ENCODE data around the gene RNF7.

The RNF7 gene

GRCh38 chr3:141709126-141709770, 28.9 kb upstream of the RNF7 start:
- H3K27ac ChIP-seq: no peak overlapping the region
- TF ChIP-seq CTCF (conservative IDR thresholded peaks at IDR 0.05): no peak

GRCh38 chr3:141710121-141710520, 28.0 kb upstream of the RNF7 start:
- TF ChIP-seq CTCF (conservative IDR thresholded peaks at IDR 0.05): no peak
- H3K27ac ChIP-seq: no peak overlapping the region

- no peak overlapping the region for H3K27ac ChIP-seq
- TF ChIP-seq CTCF (conservative IDR thresholded peaks at IDR 0.05): no peak
Measured at GRCh38 chr3:141710888-141711616, 27.0 kb upstream of the RNF7 start.

GRCh38 chr3:141714671-141715070, 23.4 kb upstream of the RNF7 start:
- no peak for TF ChIP-seq CTCF (conservative IDR thresholded peaks at IDR 0.05)
- H3K27ac ChIP-seq: no peak overlapping the region

DNA sequence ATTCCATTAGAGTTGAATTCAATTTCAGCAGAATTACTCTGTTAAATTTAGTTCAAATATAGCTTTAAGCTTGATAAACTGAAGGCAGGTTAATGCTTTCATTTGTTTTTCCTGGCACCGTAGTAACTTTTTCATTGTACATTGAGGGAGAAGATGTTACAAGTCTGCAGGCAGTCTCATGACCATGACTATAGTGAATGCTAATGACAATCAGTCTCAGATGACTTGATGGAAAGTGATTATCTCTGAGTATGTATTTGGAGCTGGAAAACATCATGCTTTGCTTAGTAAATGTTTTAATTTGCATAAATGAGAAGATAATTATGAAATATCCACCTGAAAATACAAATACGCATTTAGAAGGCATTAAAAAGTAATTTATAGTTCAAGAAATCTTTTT, 16.0 kb upstream of the RNF7 start:
- H3K27ac ChIP-seq: no peak overlapping the region
- no peak for TF ChIP-seq CTCF (conservative IDR thresholded peaks at IDR 0.05)

DNA sequence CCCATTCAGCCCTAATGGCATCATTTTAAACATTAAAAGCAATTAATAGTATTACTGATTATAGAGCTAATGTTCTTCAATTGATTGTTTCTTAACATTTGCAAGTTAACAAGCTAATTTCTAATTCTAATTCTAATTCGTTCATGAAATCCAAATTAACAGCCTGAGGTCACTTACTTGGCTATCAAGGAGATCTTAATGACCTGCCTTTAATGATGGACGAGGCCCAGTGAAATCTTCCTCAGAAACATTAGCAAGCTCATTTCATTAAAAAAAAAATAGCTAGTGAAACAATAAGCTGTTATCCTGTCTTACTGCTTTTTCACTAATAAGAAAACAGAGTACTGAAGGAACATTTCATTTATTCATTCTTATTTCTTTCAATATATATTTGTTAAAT, 15.4 kb upstream of the RNF7 start:
- H3K27ac ChIP-seq: no peak overlapping the region
- no peak for TF ChIP-seq CTCF (conservative IDR thresholded peaks at IDR 0.05)

GRCh38 chr3:141723255-141723654, 14.8 kb upstream of the RNF7 start:
- no peak overlapping the region for H3K27ac ChIP-seq
- TF ChIP-seq CTCF (conservative IDR thresholded peaks at IDR 0.05): no peak
